OCI-M1 (cell line): Measurements from ENCODE around the gene RMND5A.
A peak's percentile ranks its signal among the peaks of the same experiment; 100 is the strongest.

Experiments used
- DNase-seq: peaks from one replicate; lab custom pipeline; 2025; lab: John Stamatoyannopoulos, UW

RMND5A gene

DNA sequence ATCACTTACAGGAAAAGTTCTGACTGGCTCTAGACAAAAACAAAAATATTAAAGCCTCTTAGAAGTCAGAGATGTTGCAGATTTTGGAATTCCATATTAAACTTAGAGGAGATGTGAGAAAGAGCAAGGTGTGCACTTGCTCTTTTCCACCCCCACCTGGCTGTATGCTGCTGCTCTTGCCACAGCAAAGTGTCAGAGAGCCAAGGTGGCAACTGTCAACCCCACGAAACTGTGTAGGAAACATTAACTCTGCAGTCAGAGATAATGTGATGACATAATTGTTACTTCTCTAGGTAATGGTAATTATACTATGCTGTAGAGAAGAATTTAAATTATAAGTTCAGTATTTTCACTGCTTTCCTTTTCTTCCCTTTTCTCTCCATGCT is 45.2 kb downstream of the RMND5A start:
- no peak for DNase-seq

- DNase-seq = no peak
Measured at GRCh38 chr2:86768189-86768949, 48.3 kb downstream of the RMND5A start.

- no peak for DNase-seq
Measured at GRCh38 chr2:86769838-86770237, 49.7 kb downstream of the RMND5A start.

- DNase-seq = no peak
Measured at GRCh38 chr2:86770816-86771301, 50.8 kb downstream of the RMND5A start.

DNA sequence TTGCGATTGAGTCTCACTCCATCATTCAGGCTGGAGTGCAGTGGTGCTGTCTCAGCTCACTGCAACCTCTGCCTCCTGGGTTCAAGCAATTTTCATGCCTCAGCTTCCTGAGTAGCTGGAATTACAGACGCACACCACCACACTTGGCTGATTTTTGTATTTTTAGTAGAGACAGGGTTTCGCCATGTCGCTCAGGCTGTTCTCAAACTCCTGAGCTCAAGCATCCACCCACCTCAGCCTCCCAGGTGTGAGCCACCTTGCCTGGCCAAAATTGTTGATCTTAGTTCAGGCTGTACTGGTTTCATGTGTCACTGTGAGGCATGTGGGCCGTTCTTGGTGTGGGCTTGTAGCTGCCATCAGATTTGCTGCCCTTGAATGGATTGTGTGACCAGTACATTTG is 52.5 kb downstream of the RMND5A start:
- DNase-seq = no peak

DNA sequence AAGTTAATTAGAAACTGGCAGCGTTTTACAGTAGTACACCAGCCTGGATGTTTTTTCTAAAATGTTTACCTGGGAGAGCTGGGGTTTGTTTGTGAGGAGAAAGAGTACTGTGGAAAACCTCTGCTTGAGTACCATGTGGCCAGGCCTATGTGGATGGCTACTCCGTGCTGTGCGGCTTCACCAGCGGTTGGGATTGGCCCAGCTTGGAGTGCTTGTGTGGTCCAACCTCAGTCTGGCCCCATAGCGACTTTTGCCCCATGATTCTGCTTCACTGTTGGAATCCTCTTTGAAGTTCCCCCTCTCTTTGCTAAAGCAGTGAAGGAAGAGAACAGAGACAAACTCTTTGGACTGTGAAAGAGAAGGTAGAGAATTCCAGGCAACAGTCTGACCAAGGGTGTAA is 54.8 kb downstream of the RMND5A start:
- DNase-seq = no peak

- DNase-seq = no peak
Measured at GRCh38 chr2:86775338-86775737, 55.2 kb downstream of the RMND5A start.

- no peak for DNase-seq
Measured at GRCh38 chr2:86776532-86776931, 56.4 kb downstream of the RMND5A start.

- peak; percentile 3 for DNase-seq
Measured at GRCh38 chr2:86778957-86779356, 58.9 kb downstream of the RMND5A start.

GRCh38 chr2:86779971-86780370 is 59.9 kb downstream of the RMND5A start:
- DNase-seq = no peak

GRCh38 chr2:86781363-86781762 is 61.3 kb downstream of the RMND5A start:
- DNase-seq = no peak

- DNase-seq = no peak
Measured at GRCh38 chr2:86782748-86783147, 62.7 kb downstream of the RMND5A start.

DNA sequence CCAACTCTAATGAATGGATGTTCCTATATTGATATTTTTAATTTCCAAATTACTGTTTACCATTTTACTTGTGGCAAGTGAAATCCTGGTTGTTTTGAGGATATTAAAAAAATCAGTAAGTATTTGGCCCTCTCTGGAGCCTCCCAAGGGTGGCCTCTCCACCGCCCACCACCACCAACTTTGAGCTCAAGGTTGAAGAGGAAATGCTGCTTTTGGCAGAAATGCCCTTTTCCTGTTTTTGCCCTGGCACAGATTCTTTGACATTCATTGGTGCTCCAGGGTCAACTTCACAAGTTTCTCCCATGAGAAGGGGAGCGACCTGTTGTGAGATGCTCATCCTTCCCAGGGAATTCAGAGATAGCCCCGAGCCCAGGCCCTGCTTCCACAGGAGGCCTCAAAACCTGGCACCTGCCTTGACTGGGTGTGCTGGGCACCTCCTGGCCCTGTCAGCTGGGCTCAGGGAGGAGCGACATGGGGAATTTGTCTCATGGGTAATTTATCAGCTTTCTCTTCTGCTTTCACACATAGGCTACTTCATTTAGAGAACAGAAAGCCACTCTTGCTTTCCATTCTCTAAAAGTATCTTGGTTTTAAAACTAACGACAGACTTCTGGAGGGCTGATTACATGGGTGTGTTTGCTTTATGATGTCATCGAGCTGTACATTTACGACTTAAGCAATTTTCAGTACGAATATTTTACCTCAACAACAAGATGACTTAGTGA is 63.7 kb downstream of the RMND5A start:
- no peak for DNase-seq

DNA sequence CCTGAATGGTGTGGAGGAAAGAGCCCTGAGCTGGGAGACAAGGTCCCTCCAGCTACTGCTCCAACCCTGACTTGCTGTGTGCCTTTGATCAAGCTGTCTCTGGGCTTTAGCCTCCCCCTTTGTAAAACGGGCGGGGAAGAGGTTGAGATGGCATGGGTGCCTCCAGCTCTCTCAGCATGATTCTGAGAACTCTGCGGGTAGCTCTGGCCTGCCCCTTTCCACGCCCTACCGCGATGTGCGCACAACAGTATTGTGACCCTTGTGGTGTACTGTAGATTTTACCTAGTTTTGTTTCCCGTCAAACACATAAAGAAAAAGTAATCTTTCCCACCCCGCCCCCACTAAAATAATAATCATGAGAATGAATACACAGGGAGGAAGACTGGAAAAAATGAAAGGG is 65.4 kb downstream of the RMND5A start:
- DNase-seq = no peak

- no peak for DNase-seq
Measured at GRCh38 chr2:86786001-86786536, 66.0 kb downstream of the RMND5A start.

- DNase-seq = peak; percentile 70
Measured at GRCh38 chr2:86787736-86788135, 67.6 kb downstream of the RMND5A start.

DNA sequence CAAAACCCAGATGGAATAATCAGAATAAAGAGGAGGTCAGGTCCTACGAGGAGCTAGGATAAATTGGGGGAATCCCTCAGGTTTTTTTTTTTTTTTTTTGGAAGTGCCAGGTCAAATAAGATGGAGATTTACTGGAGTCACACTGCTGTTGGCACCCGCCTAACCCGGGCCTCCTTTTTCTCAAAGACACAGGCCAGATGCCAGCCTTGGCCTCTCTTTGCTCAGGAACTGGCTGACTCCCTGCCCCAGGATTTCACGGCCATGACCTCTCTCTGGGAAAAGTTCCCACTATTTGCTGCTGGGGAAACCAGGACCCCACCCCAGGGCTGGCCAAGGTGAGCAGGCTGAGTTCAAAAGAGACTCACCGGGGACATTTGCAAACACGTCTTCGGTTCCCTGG is 68.1 kb downstream of the RMND5A start:
- DNase-seq = no peak

DNA sequence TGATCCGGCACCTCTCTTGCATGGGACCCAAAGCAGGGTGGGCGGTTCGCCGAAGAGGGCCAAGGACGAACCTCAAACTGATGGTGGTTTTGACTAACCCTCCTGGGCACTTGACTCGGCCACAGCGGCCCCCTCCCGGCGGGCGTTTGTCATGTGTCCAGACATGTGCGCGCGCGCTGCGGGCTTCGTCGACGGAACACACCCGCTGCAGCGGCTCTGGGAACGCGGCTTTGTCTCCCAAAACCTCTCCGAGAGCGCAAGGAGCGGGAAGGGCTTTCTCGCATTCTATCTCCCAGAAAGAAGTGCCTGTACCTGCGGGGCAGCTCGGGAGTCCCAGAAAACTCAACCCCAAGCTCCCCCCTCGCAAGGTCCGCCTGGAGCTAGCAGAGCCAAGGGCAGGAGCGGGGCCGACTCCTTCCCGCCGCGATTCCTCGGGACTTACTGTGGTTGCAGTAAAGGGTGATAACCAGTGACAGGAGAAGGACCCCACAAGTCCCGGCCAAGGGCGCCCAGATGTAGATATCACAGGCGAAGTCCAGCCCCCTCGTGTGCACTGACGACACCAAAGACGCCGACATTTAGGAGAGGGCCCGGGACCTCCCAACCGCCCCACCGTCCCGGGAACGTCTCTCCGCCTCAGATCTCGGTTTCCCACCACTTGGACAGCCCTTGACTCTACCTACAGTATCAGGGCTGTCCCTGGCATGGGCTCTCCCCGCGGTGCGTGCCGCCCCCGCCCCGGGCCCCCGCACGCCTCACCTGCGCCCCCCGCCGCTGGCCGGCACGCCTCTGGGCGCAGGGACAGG is 69.0 kb downstream of the RMND5A start:
- DNase-seq = no peak

- no peak for DNase-seq
Measured at GRCh38 chr2:86789687-86790133, 69.6 kb downstream of the RMND5A start.

GRCh38 chr2:86790134-86790675 is 70.1 kb downstream of the RMND5A start:
- DNase-seq = no peak

- DNase-seq = peak; percentile 3
Measured at GRCh38 chr2:86790676-86791572, 70.8 kb downstream of the RMND5A start, which contains the start of gene CD8A. CD8A (minus strand) TSS chr2:86790913; CDS start chr2:86790825, 88 bp downstream.
